OCI-LY1 (cell line): ENCODE results near the gene NAV2.

Source experiments
- H2AFZ ChIP-seq: fragments of 200-600 bp; sonication (generic), shearing (Covaris generic); 2 replicates; pipeline ENCODE4 v1.6.0; 2014; ENCODE audit warnings: antibody characterized with exemption, mild to moderate bottlenecking, low read length
- H3F3A ChIP-seq: fragments of 200-600 bp; sonication (generic), shearing (Covaris generic); 2 replicates; pipeline ENCODE4 v1.6.0; 2014; ENCODE audit warnings: mild to moderate bottlenecking, antibody characterized with exemption, low read length, moderate library complexity; ENCODE audit not compliant: insufficient read depth
- H3K27ac ChIP-seq: fragments of 200-600 bp; sonication (generic); 2 replicates; pipeline ENCODE4 v1.5.1; 2014; ENCODE audit warnings: low read length, mixed run types, mild to moderate bottlenecking, low read depth; ENCODE audit not compliant: poor library complexity, severe bottlenecking
- H3K27me3 ChIP-seq: fragments of 200-600 bp; sonication (generic); 2 replicates; pipeline ENCODE4 v1.6.0; 2014; ENCODE audit warnings: antibody characterized with exemption, mild to moderate bottlenecking, low read length, moderate library complexity; ENCODE audit not compliant: insufficient read depth
- H3K36me3 ChIP-seq: fragments of 200-600 bp; sonication (generic); 2 replicates; pipeline ENCODE4 v1.6.1; 2014; ENCODE audit warnings: mild to moderate bottlenecking, antibody characterized with exemption, low read length, moderate library complexity, mixed read lengths; ENCODE audit not compliant: insufficient read depth
- H3K4me1 ChIP-seq: fragments of 200-600 bp; sonication (generic); 2 replicates; pipeline ENCODE4 v1.5.1; 2014; ENCODE audit warnings: mild to moderate bottlenecking, low read length, moderate library complexity; ENCODE audit not compliant: insufficient read depth, severe bottlenecking
- H3K4me2 ChIP-seq: fragments of 200-600 bp; sonication (generic), shearing (Covaris generic); 2 replicates; pipeline ENCODE4 v1.6.1; 2014; ENCODE audit warnings: low read length
- H3K4me3 ChIP-seq: fragments of 200-600 bp; sonication (generic); 2 replicates; pipeline ENCODE4 v1.5.1; 2014; ENCODE audit warnings: low read length, low read depth, mild to moderate bottlenecking, mixed read lengths; ENCODE audit not compliant: poor library complexity, severe bottlenecking
- H3K79me2 ChIP-seq: fragments of 200-600 bp; shearing (Covaris generic); 2 replicates; pipeline ENCODE4 v1.6.1; 2016; ENCODE audit warnings: mixed run types, low read length, mixed read lengths; ENCODE audit not compliant: insufficient read depth
- H3K9ac ChIP-seq: fragments of 200-600 bp; sonication (generic), shearing (Covaris generic); 2 replicates; pipeline ENCODE4 v1.6.1; 2014; ENCODE audit warnings: mild to moderate bottlenecking, low read length, mixed read lengths
- H3K9me2 ChIP-seq: fragments of 200-600 bp; sonication (generic), shearing (Covaris generic); 2 replicates; pipeline ENCODE4 v1.6.1; 2014; ENCODE audit warnings: low read depth, mild to moderate bottlenecking, low read length, mixed read lengths
- H3K9me3 ChIP-seq: fragments of 200-600 bp; shearing (Covaris generic); 2 replicates; pipeline ENCODE4 v1.6.1; 2014; ENCODE audit warnings: low read length, mixed read lengths
- H4K20me1 ChIP-seq: fragments of 200-600 bp; sonication (generic), shearing (Covaris generic); 2 replicates; pipeline ENCODE4 v1.6.0; 2016; ENCODE audit warnings: mild to moderate bottlenecking, low read length; ENCODE audit not compliant: insufficient read depth
- EZH2 ChIP-seq: fragments of 200-600 bp; sonication (generic), shearing (Covaris generic); IDR thresholded peaks from 2 replicates; pipeline ENCODE4 v1.8.0; 2017; ENCODE audit warnings: borderline replicate concordance, mixed run types, mild to moderate bottlenecking, antibody characterized with exemption, low read length, moderate library complexity, mixed read lengths
- TF ChIP-seq, protein P1 (sequence below): fragments of 200-600 bp; sonication (generic), shearing (Covaris generic); IDR thresholded peaks from 2 replicates; pipeline ENCODE4 v1.5.1; 2017; ENCODE audit warnings: mild to moderate bottlenecking, antibody characterized with exemption, low read length, moderate library complexity, mixed read lengths

NAV2 gene

DNA sequence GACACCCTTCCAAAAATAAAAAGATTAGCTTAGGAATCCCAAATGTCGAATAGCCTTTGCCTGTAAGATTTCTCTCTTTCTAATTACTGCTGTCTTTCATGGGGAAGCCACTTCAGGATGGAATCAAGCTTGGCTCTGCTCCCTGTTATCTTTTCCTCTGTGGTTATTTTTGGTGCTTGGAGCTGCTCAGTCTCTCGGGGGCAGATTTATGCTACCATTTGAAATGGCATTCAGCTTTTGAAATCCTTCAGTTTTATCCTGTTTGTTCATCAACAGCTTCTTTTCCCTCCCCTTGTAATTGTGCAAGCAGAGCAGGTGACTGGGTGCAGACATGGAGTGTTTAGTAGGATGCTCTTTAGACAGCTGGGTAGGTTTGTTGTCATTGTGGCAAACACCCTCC, 336.6 kb downstream of the NAV2 start:
- H3K9me3 ChIP-seq, result no peaks in the 10 kb centered on the region
- no peak overlapping the region for H3K9ac ChIP-seq
- no peaks in the 10 kb centered on the region for H3K79me2 ChIP-seq
- H4K20me1 ChIP-seq, result no peaks in the 10 kb centered on the region
- TF ChIP-seq, protein P1, sequence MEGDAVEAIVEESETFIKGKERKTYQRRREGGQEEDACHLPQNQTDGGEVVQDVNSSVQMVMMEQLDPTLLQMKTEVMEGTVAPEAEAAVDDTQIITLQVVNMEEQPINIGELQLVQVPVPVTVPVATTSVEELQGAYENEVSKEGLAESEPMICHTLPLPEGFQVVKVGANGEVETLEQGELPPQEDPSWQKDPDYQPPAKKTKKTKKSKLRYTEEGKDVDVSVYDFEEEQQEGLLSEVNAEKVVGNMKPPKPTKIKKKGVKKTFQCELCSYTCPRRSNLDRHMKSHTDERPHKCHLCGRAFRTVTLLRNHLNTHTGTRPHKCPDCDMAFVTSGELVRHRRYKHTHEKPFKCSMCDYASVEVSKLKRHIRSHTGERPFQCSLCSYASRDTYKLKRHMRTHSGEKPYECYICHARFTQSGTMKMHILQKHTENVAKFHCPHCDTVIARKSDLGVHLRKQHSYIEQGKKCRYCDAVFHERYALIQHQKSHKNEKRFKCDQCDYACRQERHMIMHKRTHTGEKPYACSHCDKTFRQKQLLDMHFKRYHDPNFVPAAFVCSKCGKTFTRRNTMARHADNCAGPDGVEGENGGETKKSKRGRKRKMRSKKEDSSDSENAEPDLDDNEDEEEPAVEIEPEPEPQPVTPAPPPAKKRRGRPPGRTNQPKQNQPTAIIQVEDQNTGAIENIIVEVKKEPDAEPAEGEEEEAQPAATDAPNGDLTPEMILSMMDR, result no peak
- no peak for TF ChIP-seq EZH2
- no peak overlapping the region for H3K27ac ChIP-seq
- no peak overlapping the region for H3K4me2 ChIP-seq
- H3K27me3 ChIP-seq, result no peaks in the 10 kb centered on the region
- H3K9me2 ChIP-seq, result no peaks in the 10 kb centered on the region
- no peak overlapping the region for H2AFZ ChIP-seq
- no peaks in the 10 kb centered on the region for H3K4me1 ChIP-seq
- no peaks in the 10 kb centered on the region for H3K36me3 ChIP-seq
- no peaks in the 10 kb centered on the region for H3F3A ChIP-seq
- H3K4me3 ChIP-seq, result no peak overlapping the region

DNA sequence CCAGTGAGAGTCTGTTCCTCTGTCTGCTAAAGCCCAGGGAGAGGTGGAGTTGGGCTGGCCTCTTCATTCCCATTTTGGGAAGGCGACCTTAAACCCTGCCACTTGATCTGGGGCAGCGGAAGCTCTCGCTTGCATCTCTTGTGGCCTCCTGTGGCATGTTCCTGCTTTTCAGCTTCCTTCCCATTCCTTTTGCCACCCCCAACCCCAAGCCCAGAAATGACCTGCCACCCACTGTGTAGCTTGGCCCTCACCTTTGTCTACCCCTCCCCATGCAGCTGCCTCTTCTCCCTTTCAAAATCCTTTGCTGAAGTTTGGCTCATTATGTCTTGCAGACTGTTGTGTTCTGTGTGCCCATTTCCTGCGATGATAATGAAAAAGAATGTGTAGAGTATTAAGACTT, 337.4 kb downstream of the NAV2 start:
- Histone ChIP-seq H3K27ac (no peak overlapping the region), H3K9me2 (no peaks in the 10 kb centered on the region), H3K36me3 (no peaks in the 10 kb centered on the region), H3K4me2 (no peak overlapping the region), H3K9me3 (no peaks in the 10 kb centered on the region), H3K4me3 (no peak overlapping the region), H3K27me3 (no peaks in the 10 kb centered on the region), H3K79me2 (no peaks in the 10 kb centered on the region), H2AFZ (no peak overlapping the region), H3K4me1 (no peaks in the 10 kb centered on the region), H3K9ac (no peak overlapping the region), H3F3A (no peaks in the 10 kb centered on the region), H4K20me1 (no peaks in the 10 kb centered on the region)
- TF ChIP-seq, protein P1, result no peak
- no peak for TF ChIP-seq EZH2

DNA sequence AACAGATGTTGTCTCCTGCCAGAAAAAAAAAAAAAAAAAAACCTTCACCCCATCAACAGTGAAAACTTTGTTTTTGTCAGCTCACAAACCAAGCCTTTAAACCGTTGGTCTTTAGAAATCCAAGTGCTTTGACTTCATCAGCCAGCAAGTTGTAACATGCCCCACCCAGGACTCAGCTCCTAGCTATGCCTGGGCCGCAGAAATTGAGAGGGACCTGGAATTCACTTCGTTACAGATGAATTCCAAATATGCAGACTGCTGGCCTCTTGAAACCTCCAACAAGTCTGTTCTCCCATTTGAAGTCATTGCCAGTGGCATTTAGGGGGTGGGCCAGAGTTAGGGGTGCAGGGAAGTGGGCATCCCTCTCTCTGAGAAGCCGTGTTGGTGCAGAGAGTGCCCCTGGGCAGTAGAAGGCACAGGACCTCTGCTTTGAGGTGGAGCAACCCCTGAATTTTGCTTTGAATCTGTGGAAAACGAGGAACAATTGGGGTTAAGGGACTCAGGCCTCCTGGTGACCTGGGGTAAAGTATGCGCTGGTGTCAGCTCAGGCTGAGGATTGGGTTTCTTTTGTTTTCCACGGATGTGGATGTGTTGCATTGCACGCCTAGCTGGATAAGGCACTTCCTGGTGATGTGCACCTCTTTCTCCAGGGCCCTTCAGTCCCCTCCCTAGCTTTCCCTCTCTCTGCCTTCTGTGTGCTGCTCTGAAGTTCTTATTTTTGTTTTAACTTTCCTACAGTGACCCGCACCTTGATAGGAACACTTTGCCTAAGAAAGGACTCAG, 338.1 kb downstream of the NAV2 start:
- H3K4me1 ChIP-seq, result no peaks in the 10 kb centered on the region
- H3F3A ChIP-seq, result no peaks in the 10 kb centered on the region
- TF ChIP-seq, protein P1, result no peak
- no peak for TF ChIP-seq EZH2
- H3K9me2 ChIP-seq, result no peaks in the 10 kb centered on the region
- H2AFZ ChIP-seq, result no peak overlapping the region
- H3K27ac ChIP-seq, result no peak overlapping the region
- no peak overlapping the region for H3K9ac ChIP-seq
- H3K27me3 ChIP-seq, result no peaks in the 10 kb centered on the region
- H3K4me3 ChIP-seq, result no peak overlapping the region
- H3K36me3 ChIP-seq, result no peaks in the 10 kb centered on the region
- no peaks in the 10 kb centered on the region for H3K79me2 ChIP-seq
- no peak overlapping the region for H3K4me2 ChIP-seq
- no peaks in the 10 kb centered on the region for H3K9me3 ChIP-seq
- no peaks in the 10 kb centered on the region for H4K20me1 ChIP-seq
